Measurements from ENCODE around the gene NAA10.

The NAA10 gene

DNA sequence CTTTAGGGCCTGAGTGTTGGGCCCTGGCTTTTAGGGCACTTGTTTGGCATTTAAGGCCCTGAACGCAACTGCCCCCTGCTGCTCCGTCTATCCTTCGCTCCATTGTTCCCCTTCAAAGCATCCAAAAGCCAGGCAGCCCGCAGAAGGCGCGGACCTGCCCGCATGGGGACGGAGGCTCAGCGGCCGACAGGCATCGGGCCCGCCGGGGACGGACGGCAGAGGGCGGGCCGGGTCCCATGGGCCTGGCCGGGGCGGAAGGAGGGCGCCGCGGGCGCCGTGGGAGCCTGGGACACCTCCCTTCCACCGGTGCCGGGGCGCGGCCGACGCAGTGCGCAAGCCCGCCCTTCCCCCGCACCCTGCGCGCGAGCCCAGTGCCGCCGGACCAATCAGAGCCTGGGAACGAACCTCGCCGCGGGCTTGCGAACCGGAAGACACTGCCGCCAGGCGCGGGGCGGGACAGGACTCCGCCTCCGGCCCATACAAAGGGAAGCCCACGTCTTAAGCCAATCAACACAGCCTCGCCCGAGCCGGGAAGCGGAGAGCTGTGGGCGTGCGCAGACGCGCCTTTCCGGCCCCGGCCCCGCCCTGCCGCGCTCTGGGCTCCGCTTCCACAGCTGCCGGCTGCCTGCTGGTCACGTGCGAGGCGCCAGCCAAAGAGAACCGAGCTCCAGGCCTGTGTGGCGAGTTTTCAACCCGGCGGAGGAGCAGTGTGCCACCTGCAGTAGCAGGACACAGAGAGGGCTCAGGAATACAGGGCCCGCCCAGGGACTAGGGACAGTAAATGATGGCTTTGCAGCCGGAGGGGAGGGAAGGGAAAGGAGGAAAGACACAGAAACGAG, 6.7 kb downstream of the NAA10 start:
- DNase-seq: peak; percentile 96

DNA sequence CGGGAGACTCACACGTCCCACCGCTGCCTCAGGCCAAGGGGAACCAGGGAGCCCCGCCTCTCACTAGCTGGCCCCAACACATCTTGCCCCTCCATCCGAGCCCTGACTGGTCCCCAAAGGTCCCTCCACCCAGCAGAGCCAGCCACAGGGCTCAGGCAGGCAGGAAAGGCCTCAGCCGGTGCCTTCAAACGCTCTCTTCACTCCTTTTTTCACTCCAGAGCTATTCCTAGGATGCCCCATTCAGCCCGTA, 7.2 kb downstream of the NAA10 start:
- no peak for DNase-seq

DNA sequence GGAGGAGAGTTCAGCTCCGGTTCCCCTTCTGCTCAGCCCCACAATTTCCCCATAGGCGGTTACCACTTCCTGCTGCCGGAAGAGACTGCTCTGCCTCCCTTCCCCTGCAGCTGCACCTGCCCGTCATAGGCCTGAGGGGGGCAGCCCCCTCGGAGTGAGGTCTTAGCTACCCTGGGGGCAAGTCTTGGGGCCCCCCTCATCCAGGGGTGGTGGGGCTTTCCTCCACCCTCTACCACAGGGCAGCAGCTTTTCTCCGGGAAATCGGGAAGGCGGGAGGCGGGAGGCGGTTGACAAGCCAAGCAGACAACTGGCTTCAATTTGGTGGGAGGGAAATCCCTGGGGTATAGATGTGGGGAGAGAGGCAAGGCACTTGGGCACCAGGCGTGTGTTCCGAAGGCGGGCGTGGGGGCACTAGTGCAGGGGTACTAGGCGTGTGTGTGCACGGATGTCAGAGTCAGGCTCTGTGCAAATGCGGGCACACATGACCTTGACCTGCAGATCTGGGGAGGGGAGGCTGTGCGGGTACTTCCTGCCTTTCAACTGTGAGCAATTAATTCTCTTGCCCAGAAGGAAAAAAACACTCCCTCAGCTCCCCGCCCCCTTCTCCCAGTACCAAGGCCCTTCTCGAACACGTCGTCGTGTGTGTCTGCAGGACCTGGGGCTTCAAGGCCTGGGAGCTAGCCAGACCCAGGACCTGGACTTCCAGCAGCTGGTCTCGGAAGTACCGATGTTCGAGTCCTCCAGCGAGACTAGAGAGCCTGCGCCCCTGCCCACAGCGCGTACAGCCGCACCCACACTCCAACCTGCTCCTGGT, 7.8 kb downstream of the NAA10 start:
- peak; percentile 73 for DNase-seq

DNA sequence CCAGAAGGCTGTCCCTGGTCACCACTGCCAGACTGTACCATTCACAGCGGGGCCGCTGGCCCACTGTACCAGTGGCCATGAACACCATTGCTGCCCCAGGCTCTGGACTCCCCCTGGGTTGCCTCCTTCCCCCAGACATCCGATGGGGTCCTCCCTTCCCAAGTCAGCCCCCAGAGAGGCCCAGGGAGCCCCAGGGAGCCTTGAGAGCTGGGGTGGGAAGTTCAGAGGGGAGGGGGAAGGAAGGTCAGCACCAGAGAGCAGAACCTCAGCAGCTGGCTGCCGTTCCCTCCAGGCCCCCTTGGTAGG, 8.3 kb downstream of the NAA10 start:
- no peak for DNase-seq

DNA sequence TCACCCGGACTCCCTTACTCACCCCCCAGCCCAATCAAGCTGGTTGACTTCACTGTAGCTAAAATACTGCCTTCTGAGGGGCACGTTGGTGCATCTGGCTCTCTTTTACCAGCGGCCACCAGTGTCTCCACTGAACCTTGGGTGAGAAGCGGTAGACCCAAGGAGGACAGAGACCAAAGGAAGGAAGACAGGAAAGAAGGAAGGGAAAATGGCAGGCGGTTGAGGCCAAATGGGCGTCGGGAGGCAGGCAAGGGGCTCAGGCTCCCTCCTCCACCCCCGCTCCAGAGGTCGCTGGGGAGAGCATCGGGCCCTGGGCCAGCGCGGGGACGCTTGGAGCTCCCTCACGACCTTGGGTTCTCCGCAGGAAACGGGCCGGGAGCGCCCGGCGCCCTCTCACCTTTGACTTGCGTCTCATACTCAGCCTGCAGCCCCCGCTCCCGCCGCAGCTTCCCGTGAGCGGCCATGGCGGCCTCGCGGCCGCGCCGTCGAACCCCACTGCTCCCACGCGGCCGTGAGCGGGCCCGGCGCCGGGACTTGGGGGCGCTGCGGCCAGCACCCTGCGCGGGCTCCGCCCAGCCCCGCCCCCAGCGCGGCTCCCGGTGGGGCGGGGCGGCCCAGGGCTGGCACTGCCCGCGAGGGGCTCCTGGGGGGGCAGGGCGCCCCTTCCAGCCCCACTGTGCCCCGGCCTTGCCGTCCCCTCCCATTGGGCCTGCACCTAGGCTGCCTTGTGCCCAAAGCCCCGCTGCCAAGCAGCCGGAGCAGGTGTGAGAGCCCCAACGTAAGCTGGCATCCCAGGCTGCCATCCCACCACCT, 8.9 kb downstream of the NAA10 start, which contains the start of gene ARHGAP4:
TSS of gene ARHGAP4 (minus strand) at position 526 of the 813 bp plus-strand sequence. CDS start at position 464, 62 bp downstream.
- peak; percentile 24 for DNase-seq

DNA sequence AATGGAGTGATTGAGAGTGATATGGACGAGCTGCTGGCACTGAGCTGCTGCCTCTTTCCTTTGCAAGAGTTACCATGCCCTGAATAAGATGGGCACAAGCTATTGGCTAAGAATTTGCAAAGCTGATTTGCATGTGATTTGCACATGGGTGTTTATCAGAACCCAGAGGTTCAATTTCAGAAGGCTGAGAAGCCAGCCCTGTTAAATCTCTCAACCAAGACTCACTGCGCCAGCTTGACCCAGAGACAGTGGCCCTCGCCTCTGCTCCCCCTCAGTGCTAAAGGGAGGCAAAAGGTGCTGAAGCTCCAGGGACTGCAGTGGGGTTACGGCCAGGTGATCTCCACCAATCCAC, 9.5 kb downstream of the NAA10 start:
- peak; percentile 17 for DNase-seq

DNA sequence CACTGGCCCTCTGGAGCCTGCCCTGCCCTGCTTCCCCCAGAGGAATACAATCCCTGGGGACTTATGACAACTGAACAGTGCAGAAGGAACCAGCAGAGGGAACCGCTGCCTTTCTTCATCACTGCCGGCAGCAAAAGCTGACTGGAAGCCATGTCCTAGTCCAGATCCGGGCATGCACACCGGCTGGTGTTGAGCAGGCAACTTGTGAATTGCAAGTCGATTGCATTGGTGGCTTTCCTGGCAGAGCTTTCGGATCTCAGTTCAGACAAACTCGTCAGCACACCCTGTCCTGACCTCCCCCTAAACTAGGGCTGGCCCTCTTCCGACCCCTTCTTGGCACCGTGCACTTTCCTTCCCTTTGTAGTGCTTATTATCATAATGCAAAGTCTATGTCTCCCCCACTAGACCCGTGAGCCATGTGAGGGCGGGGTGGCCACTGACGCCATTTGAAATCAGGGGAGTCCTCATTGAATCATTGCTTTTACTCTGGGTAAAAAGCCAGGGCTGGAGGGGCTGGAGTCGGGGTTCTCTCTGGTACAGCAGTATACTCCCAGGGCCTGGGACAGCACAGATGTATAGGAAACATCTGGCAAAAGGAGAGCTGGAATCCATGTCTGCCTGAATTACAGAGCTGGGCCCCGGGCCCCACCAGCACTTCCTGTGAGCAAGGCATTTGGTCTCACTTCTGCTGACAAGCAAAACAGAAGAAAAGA, 10.5 kb downstream of the NAA10 start:
- DNase-seq: peak; percentile 37

DNA sequence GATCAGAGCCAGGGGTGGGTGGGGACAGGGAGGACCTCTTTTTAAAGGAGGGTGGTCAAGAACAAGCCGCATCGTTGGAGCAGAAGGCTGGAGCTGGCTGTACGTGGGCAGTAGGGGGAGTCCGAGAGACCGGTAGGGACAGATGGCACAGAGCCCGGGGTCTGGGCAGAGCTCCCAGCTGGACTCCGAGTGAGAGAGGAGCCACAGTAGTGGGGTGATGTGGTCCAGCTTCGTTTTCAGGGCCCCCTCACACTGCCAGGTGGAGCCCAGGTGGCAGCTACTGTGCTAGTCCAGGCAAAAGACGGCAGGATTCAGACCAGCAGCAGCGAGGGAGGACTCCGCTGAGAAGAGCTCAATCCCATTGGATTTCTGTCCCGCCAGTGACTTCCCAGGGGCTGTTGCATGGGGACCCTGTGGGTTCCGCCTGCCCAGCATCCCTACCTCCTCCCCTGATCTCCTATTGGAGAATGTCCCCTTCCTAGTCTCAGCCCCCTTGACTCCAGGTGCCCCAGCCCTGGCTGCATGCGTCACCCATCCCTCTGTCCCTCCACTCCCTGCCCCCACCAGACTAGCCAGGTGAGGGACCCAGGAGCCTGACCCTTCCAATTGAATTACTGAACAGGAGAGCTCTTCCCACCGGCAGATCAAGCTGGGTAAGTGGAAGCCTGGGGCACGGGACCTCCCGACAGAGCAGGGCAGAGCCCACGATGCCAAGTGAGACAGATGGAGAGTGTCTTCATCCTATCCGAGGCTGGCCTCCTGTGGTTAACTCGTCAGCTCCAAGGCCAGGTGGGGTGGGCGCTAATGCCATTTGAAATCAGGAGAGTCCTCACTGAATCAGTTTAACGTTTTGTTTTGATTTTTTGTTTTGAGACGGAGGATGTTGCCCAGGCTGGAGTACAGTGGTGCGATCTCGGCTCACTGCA, 11.6 kb downstream of the NAA10 start:
- DNase-seq: peak; percentile 73

DNA sequence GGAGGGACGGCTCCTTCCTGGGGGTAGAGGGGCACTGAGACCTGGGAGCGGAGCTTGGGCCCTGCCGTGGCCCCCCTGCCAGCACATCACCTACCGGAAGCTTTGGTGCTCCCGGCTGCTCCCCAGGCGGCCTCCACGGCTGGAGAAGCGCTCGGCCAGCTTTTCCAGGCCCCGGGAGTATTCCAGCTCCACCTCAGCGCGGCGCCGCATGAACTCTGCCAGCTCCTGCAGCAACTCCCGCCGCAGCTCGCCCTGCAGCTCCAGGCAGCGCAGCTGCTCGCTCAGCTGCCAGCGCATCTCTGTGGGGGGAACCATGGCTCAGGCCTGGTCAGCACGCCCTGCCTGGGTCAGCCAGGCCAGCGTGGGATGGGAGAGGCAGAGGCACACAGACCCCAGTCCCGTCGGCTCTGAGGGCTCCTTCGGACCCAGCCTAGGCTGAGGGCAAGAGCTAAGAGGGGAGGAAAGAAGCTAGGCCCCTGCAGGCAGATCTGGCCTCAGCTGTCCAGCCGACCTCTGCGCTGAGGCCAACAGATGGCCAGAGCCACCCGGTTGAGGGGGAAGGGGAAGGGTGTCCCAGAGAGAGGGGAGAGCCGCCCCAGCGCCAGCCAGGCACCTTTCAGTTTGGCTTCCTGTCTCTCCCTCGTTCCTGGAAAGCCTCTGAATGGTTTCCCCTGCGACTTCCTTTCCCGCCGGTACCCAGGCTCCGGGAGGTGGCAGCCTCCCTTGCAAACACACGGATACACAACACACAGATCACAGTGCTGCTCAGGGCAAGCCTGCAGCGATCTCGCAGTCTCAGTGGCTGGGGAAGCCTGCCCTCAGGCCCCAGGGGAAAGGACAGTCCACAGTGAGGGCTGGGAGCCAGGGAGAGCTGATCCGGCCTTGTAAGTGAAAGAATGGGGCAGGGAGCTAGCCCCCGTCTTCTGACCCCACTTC, 13.1 kb downstream of the NAA10 start:
- peak; percentile 28 for DNase-seq

DNA sequence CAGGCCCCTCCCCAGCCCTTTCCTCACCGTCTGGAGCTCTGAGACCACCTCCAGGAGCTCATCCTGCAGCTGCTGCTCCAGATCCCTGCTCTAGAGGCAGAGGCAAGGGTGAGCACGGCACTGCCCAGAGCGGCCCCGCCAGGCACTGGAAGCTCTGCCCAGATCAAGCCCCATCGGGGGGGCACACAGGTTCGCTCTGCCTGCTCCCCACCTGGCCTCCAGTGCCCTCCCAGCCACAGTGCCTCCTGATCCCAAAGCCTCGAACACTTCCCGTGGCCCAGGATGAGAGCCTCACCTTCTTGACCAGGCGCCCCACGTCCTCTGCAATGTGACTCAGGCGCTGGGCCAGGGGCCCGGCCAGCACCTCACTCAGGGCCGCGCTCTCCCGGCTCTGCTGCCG, 13.8 kb downstream of the NAA10 start:
- no peak for DNase-seq

DNA sequence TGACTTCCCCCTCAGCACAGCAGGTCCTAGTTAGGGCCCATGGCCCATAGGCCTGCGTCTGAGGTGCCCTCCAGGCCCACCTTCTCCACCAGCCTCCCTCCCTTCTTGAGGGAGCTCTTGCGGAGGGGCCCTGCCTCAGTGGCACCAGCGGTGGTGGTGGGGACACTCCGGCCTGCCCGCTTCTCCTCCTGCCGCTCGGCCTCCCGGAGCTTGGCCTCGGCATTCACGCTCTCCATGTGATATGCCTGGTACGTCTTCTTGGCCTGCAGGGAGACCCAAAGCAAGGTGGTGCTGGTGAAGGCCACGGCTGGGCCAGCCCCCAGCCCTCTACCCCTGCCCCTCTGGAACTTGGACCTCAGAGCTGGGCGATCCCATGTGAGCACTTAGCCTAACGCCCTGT, 14.3 kb downstream of the NAA10 start:
- DNase-seq: no peak

DNA sequence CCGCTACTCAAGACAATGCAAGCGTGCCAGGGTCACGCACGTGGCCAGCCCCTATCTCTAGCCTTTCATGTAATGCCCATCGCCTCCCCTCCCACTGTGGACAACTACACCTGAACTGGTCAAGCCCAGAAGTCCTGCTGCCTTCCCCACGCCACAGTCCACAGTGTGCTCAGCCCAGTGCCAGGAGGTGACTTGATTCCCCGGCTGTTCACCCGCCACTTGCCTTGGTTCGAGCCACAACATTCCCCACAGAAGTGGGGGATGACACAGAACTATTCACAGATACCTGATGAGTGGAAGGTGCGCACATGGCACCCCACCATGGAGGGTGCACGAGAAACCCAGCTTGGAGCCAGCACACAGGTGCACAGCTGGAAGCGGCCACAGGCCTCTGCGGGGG, 15.6 kb downstream of the NAA10 start:
- no peak for DNase-seq

DNA sequence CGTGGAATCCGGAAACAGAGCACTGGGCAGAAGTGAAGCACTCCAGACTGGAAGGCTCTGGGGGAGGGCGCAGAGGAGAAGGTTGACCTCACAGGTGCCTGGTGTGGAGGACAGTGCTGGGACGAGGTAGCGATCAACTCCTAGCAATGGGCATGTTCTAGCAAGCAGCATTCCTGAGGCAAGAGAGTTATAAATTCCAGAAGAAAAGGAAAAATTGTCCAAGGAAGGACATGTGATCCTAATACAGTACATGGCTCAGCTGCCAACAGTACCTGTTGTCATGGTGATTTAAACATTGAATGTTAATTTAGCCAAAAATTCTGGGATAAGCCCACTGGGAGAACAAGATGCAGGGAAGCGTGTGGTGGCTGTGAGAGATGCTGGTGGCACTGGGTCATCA, 17.0 kb downstream of the NAA10 start:
- no peak for DNase-seq

DNA sequence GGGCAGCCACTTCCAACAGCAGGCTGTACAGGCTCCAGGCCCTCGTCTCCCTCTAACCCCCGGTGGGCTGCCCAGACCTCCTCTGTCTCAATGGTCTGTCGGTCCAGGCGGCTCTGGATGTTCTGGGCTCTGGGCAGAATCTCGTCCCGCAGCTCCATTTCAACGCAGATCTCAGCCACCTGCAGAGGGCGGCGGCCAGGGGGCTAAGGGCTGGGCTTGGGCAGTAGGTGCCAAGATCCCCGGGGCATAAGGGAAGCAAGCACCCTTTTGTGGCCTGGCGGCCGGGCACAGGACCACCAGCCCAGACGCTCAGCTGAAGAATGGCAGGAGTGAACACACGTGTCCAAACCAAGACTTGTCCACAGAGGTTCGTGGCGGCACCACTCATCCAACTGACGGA, 21.1 kb downstream of the NAA10 start:
- no peak for DNase-seq

DNA sequence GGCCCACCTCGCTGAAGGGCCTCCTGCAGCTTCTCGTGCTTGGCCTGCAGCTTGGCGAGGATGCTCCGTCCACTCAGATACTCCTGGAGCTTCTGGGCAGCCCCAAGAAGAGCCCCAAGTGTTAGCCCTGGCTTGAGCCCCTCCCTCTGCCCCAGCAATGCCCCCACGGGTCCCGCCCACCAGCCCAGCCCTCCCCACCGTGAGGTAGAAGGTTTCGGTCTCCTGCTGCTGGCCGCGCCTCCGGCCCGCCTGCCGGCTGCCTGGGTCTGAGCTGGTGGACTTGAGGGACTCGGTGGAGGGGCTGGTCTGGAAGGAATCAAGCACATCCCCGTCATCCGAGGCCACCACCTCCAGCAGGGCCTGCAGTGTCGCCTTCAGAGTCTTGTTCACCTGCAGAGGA, 21.6 kb downstream of the NAA10 start:
- no peak for DNase-seq

DNA sequence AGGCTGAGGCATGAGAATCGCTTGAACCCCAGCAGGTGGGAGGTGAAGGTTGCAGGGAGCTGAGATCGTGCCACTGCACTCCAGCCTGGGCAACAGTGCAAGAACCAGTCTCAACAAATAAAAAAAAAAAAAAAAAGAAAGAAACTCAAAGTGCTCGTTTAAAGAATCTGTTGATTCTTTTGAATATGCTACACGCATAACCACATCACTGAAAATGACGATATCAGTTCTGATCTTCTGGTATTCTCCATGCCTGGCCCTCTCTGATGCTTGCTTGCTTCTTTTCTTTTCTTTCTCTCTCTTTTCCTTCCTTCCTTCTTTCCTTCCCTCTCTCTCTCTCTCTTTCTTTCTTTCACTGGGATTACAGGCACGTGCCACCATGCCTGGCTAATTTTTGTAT, 23.0 kb downstream of the NAA10 start:
- DNase-seq: no peak

DNA sequence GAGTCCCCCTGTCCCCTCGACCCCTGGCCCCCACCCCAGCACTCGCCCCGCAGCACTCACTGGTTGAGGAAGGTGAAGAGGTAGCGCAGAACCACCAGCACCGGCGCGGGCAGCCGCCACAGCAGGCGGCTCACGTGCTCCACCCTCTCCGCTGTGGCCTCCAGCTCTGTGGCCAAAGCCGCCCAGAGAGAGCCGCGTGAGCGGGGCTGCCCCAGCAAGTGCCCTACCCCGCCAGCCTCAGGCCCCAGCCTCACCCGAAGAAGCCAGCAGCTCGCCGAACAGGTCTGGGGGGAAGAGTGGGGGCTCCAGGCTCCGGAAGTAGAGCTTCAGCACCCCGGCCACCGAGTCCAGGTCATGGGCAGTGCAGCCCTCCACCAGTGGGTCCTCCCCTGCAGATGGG, 24.4 kb downstream of the NAA10 start:
- no peak for DNase-seq

DNA sequence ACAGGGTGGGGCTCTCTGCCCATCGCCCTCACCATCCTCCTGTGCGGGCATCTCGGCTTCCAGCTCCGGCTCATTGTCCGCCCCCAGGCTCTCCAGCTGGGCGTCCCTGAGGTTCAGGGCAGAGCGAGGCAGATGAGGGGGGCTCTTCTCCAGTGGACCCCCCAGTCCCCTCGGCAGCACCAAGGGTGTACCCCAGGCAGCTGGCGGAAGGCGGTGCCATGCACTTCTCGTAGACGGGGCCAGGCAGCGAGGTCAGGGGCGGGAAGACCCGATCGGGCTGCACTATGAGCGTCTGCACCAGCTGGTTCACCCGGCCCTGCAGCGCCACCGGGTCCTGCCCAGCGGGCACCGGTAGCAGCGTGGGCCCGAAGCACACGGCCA, 24.9 kb downstream of the NAA10 start:
- DNase-seq: no peak

DNA sequence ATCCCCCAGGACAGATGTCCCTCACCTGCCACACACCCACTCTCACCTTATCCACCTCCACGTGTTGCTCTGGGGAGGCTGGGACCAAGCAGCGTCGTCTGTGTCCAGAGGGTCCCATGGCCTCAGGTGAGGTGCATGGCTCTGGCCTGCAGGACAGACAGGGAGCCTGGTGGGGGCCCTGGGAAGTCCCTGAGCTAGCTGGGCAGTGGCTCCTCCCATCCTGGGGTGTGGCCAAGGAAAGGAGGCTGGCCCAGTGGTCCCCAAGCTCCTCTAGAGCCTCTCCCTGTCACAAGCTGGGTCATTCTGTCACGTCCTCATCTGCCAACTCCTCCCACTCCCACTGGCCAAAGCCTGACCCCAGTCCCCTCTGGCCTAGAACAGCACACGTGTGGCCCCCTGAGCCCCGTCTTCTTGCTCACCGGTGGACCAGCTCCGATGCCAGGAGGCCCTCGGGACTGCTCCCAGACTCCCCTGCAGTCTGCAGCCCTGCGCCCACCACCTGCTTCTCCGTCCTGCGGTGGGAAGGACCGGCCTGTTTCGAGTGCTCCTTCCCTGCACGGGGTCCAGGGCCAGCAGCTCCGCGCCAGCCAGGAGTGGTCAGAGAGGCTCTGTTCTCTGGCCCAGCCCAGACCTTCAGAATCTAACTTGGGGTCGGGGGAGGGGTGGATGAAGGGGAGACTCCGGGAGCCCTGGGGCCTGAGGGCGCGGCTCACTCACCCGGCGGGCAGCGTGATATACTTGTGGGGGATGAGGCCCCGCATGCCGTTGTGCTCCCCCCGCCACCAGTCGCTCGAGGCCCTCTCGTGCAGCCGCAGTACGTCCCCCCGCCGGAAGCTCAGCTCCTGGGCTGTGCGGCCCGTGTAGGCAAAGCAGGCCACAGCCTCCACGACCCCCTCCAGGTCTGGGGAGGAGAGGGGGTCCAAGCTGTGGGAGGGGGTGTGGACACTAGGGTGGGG, 25.5 kb downstream of the NAA10 start:
- DNase-seq: no peak
